ENCODE measurements around the gene DYSF.

DYSF gene

GRCh38 chr2:71578767-71579342 is 125.5 kb downstream of the DYSF start:
- DNase-seq: no peak

- DNase-seq: no peak
These were observed 127.7 kb downstream of the DYSF start for GRCh38 chr2:71581026-71581425.

- no peak for DNase-seq
These were observed 130.5 kb downstream of the DYSF start for GRCh38 chr2:71583876-71584275.

- DNase-seq: no peak
These were observed 133.1 kb downstream of the DYSF start for GRCh38 chr2:71586471-71586870.

GRCh38 chr2:71587509-71588073 is 134.2 kb downstream of the DYSF start:
- no peak for DNase-seq

- no peak for DNase-seq
These were observed 135.3 kb downstream of the DYSF start for GRCh38 chr2:71588497-71589170.

- DNase-seq: no peak
These were observed 136.4 kb downstream of the DYSF start for GRCh38 chr2:71589763-71590162.

GRCh38 chr2:71591044-71591443 is 137.7 kb downstream of the DYSF start:
- no peak for DNase-seq

GRCh38 chr2:71592181-71592711 is 138.9 kb downstream of the DYSF start:
- no peak for DNase-seq

GRCh38 chr2:71595569-71595968 is 142.2 kb downstream of the DYSF start:
- DNase-seq: no peak

GRCh38 chr2:71596011-71596410 is 142.7 kb downstream of the DYSF start:
- no peak for DNase-seq

- DNase-seq: no peak
These were observed 144.4 kb downstream of the DYSF start for GRCh38 chr2:71597756-71598155.

- DNase-seq: no peak
These were observed 145.2 kb downstream of the DYSF start for GRCh38 chr2:71598526-71598925.

- no peak for DNase-seq
These were observed 145.7 kb downstream of the DYSF start for GRCh38 chr2:71599038-71599437.

GRCh38 chr2:71599646-71600236 is 146.4 kb downstream of the DYSF start:
- DNase-seq: no peak

GRCh38 chr2:71600555-71600954 is 147.2 kb downstream of the DYSF start:
- no peak for DNase-seq

GRCh38 chr2:71601136-71602114 is 148.1 kb downstream of the DYSF start:
- DNase-seq: no peak

GRCh38 chr2:71602115-71602495 is 148.7 kb downstream of the DYSF start:
- DNase-seq: no peak

GRCh38 chr2:71602581-71602980 is 149.2 kb downstream of the DYSF start:
- no peak for DNase-seq

- no peak for DNase-seq
These were observed 150.0 kb downstream of the DYSF start for GRCh38 chr2:71603311-71603811.

- DNase-seq: no peak
These were observed 150.7 kb downstream of the DYSF start for GRCh38 chr2:71603851-71604725.

GRCh38 chr2:71604726-71605120 is 151.4 kb downstream of the DYSF start:
- no peak for DNase-seq
